NCI-H2107 (cell line): ENCODE measurements around the gene SLC5A10.
"Not testable (repeated sequence)": the region's sequence is repeated elsewhere in the genome, so short reads cannot be mapped to it uniquely, and the experiment has no call there.

Source experiments
- DNase-seq: peaks from one replicate; lab custom pipeline; 2025; lab: John Stamatoyannopoulos, UW

The SLC5A10 gene

DNA sequence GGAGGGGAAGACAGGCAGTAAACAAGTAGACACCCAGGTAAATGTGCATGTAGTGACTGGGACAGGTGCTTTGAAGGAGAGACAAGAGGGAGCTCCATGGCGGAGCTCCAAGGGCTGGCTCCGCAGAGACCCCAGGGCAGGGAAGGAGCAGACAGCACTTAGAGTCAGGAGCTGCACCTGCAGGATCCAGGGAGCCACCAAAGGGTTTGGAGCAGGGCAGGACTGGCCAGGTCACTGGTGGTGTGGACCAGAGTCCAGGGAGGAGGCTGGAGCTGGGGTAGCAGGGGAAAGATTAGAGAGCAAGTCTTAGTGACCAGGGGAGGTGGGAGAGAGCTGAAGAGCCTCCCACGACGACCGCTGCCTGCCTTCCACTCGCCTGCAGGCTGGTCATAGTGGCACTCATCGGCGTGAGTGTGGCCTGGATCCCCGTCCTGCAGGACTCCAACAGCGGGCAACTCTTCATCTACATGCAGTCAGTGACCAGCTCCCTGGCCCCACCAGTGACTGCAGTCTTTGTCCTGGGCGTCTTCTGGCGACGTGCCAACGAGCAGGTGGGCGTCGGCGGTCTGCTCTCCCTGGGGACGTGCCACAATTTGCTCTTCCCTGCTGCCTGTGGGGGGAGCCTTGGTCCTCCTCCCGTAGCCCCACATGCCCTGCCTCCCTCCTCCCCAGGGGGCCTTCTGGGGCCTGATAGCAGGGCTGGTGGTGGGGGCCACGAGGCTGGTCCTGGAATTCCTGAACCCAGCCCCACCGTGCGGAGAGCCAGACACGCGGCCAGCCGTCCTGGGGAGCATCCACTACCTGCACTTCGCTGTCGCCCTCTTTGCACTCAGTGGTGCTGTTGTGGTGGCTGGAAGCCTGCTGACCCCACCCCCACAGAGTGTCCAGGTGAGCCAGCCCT, 67.3 kb downstream of the SLC5A10 start:
- DNase-seq: no peak

DNA sequence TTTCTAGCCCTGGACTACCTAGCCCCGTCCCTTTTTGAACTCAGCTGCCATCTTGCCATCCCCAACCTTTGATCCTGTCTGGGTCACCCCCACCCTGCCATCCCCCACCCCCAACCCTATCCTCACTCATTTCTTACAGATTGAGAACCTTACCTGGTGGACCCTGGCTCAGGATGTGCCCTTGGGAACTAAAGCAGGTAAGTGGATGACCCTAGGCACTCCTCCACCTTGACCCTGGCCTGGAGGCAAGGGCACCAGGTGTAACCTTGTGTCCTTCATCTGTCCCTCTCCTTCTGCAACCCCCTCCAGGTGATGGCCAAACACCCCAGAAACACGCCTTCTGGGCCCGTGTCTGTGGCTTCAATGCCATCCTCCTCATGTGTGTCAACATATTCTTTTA, 68.1 kb downstream of the SLC5A10 start:
- DNase-seq: no peak

DNA sequence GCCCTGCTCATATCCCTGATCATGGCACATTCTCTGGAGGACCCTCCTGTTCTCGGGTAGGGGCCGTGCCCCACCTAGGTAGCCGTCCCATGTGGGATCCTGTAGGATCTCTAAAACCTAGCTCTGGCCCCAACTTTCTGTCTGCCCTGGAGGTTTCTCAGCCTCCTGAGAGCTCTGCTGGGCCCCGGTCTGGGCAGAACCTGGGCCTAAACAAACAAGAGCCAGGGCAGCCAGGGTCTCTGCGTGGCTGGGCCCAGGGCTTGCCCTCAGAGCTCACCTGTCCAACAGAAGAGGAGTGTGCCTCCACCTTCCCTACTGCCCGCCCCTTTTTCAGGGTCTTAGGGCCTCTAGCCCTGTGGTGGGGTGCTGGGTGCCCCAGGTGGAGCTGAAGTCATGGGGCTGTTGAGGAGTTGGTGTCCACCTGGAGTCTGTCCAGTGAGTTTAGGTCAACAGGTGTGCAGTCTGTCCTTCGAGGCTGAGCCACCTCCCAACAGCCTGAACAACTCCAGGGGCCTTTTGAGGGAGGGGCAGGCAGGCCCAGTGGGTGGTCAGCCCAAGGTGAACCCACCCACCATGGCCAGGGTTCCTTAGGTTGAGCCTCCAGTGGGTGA, 69.2 kb downstream of the SLC5A10 start:
- DNase-seq: not testable (repeated sequence)

DNA sequence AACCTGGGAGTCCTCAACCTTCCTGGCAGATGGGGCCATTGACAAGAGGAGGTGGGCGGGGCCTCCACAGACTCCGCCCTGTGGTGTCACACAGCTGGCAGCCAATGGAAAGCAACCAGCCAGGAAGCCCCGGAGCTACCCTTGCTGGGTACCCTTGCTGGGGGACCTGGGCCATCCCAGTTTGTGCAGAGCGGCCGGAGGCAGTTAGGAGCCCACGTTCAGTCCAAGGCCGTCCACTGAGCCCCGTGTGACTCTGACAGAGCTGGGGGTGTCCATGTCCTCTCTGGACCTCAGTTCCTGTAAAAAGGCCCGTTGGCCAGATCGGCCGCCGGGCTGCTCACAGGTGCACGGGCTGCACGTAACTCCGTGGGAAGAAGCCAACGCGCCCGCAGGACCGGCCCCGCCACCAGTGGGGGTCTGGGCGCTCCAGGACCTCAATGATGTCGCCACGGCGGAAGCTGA, 69.7 kb downstream of the SLC5A10 start:
- no peak for DNase-seq

DNA sequence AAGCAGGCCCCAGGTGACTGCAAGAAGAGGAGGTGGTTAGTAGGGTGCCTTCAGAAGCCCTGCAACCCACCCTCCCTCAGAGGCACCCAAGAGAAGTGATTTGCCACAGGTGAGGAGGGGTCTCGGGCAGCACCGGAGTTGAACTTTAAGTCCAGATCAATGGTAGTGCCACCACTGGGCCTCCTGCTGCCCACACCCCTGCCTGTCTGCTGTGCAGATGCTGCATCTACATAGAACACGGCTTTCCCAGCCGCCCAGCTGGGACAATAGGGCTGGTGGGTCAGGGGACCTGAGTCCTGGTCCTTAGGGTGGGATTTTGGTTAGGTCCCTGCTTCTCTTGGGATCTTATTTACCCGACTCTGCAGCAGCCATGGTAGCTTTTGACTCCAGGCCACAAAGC, 70.2 kb downstream of the SLC5A10 start:
- DNase-seq: no peak

DNA sequence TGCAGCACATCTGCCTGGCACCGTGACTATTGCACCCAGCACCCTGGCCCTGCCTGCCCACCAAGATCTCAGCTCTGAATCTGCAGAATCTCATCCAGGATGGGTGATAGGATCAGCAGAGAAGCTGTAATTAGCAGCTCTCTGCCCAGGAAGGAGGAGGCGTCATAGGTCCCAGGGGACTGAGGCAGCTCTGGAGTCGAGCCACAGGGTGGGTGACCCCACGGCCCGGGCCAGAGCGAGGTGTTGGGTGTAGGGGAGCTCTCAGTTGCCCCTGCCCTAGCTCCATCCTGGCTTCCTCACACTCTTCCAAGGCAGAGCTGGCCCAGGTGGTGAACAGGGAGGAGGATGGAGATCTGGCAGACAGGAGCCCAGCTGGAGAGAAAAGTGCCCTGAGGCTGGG, 70.8 kb downstream of the SLC5A10 start:
- DNase-seq: no peak

DNA sequence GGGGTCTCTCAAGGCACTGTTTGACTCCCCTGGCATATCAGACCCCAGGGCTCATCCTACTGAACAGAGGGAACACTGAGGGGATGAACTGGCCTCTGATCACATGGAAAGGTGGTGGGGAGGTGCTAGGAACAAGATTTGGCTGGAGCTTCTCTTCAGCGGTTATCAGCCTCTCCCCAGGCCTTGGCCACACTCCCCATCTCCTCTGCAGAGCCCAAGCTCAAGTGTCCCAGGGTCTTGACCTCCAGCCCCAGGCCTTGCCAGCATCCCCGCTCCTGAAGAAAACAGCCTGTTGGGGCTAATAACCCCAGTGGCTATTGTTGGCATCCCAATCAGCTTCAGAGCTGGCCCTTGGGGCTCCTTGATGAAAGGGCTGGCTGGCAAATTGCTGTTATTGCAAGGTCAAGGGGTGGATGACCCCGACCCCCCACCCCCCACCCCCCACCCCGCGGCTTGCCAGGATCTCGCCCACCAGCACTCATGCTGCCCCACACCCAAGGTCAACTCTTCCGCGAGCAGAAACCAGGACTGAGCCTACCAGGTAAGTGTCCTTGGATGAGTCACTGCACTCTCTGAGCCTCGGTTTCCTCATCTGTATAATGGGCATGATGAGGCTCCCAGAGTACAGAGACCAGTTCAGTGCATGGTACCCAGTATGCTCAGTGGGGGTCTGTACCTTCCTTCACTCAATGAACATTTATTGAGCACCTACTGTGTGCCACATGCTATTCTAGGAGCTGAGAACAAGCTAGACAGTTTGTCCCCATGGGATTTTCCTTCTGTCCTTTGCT, 71.4 kb downstream of the SLC5A10 start:
- no peak for DNase-seq

DNA sequence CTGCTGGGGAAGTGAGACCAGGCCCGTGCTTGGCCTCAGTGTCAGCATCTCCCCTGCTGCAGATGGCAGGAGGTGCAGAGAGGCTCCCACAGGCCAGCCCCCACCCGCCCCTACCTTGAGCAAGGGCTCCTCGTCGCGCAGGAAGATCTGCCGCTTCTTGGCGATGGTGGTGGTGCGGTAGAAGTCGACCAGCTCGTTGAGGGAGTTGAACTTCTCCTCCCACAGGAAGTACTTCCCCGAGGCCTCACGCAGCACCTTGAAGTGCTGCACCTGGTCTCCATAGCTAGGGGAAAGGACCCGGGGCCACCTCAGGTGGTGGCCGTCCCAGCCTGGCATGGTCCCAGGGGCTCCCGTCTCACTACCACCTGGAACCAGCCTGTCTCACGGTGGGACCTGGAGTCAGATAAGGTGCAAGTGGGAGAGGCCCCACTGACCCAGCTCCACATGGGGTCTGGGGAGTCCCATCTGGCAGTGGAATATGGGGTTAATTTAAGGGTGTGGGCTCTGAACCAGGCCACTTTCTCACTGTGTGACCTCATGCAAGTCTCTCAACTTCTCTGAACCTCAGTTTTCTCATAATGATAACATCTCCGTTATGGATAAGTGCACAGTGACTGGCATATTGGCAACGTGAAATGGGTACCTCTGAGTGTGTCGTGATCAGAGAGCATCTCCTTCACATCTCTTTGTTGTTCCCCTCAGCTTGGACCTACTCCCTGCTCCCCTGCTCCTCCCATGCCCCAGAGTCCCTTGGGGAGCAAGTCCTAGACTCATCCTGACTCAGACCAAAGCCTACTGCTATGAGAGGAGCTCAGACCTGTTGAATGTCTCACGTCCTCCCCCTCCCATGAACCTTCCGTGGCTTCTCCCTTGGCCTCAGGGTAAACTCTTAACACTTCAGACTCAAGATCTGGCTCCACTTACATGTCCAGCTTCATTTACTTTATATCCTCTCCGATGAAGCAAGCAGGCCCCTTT, 72.4 kb downstream of the SLC5A10 start:
- DNase-seq: no peak

DNA sequence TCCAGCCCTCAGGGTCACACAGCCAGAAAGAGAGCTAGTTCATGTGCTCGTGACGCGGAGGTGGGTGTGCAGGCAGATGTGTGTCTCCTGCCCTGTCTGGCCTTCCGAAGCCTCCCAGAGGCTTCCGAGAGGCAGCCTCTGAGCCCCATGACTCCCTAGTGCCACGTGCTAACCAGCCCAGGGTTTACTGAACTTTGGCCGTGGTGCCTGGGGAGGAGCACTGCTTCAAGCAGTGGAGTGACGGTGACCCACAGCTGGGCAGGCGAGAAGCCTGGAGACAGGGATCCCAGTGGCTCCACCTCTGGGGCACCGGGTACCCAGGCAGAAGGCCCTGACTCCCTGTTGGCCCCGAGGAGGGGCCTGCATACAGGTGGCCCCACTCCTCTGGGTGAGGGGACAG, 76.7 kb downstream of the SLC5A10 start:
- DNase-seq: not testable (repeated sequence)

DNA sequence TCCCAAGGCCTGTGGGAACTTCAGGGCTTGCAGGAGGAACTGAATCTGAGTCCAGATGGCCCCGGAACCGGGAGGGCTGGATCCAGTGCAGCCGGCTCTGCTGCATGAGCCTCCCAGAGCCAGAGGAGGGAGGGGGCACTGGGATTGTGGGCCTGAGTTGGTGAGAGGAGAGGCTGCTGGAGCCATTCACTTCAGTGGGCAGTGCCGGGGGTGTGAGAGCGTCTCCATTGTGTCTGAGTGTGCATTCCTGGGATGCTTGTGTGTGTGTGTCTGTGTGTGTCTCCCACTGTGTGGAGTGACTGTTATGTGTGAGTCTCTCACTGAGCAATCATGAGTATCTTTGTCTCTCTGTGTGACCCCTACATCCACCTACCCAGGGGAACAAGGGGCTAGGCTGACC, 77.8 kb downstream of the SLC5A10 start:
- not testable (repeated sequence) for DNase-seq

DNA sequence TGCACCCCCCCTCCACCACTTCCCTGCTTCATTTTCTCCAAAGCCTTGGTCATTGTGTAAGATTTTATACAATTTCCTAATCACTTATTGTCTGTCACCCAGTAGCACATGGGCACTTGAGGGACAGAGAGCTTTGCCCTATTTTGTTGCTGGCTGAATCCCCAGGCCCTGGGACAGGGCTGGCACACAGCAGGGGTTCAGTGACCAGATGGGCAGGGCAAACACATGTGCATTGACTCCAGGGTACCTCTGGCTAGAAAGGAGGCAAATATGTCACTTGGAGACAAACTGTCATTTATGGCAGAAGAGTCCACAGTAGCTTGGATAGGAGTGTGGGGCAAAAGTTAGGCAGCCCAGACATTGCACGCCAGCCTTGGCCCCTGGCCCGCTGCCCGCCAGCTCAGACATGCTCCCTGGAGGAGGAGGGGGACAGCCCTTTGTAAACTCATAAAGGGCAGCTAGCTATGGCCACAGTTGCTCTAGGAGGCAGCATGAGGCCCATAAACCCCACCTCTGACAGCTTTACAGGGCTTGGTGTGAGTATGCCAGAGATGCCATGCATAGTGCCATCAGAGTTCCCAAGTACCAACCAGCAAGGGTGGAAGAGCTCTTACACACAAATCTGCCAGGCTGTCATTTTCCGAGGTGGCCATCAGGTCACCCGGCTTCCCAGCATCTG, 78.9 kb downstream of the SLC5A10 start:
- DNase-seq: not testable (repeated sequence)

DNA sequence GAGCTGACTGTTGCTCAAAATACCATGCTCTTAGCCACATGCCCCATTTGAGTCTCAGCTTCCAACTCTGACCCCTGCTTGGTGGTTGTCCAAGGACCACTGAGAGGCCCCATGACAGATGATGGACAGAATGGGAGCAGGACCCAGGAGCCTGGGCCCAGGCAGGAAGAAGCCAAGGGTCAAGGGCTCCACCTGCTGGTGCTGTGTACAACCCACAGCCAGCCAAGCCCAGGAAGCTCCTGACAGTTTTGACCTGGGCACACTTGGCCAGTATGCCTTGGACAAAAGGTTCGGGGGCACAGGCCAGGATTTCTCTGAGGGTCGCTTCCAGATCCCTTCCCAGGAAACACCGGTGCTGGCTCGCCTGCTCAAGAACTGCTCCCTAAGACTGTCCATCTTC, 79.8 kb downstream of the SLC5A10 start:
- DNase-seq: not testable (repeated sequence)

DNA sequence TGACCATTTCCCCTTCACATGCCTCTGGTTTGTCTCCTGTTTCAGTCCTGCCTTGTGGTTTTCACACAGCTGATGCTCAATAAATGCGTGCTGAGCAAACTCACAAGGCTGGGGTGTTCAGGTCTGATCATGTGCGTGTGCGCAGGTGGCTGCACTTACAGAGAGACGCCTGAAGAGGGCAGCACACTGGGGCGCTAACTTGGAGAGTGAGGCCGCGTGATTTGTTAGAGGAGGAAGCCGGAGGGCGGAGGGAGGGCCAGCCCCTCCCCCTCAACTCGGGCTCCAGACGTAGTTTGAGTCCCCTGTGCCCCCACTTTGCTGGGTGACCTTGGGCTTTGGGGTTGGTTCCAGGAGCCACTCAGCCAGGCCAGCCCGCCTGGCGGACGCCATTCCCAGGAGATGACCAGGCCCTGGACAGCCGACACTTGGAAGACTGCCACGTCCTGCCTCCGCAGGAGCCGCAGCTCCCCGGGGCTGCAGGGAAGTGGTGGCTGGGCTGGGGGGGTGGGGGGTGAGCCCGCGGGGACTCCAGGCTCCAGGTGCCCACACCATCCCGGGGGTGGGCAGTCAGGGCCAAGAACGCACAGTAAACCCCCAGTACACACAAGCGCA, 80.5 kb downstream of the SLC5A10 start:
- DNase-seq: not testable (repeated sequence)

DNA sequence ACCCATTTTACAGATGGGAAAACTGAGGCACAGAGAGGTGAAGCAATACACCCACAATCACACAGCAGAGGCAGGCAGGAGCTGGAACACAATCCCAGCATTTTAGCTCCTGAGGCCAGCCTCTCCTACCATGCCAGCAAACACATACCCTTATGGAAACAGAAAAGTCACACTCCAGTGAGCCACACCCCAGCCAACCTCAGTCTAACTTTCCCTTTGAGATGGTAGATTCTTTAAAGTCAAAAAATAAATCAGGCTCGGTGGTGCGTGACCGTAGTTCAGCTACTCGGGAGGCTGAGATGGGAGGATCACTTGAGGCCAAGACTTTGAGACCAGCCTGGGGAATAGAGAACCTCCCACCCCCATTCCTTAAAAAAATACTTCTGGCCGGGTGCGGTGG, 84.2 kb downstream of the SLC5A10 start:
- DNase-seq: not testable (repeated sequence)

DNA sequence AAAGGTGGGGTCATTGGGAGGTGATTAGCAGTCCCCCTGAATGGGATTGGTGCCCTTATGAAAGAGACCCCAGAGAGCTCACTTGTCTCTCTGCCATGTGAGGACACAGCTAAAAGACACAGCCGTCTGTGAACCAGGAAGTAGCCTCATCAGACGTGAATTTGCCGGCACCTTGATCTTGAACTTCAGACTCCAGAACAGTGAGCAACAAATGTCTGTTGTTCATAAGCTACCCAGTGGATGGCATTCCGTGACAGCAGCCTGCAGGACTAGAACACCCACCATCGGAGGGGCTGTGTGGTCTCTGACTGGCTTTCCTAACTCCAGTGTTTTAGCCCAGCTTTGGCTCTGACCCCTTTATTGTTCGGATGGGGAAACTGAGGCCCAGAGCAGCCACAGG, 85.6 kb downstream of the SLC5A10 start:
- DNase-seq: not testable (repeated sequence)

DNA sequence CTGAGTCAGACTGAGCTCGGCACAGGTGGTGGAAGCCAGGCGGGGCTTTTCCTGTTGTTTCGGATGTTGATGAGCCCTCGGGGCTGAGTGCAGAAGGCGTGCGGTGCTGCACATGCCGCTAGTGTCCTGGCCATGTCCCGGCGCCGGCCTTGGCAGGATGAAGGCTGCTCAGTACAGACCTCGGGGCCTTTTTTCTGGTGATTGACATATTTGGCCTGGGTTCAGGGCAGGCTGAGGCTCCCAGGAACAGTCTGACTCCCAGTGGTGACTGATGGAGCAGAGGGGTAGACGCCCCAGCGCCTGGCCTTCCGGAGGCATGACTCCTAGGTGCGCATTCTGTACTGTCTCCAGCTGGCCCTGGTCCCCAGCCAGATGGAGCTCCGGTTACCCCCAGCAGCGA, 86.0 kb downstream of the SLC5A10 start:
- DNase-seq: not testable (repeated sequence)

DNA sequence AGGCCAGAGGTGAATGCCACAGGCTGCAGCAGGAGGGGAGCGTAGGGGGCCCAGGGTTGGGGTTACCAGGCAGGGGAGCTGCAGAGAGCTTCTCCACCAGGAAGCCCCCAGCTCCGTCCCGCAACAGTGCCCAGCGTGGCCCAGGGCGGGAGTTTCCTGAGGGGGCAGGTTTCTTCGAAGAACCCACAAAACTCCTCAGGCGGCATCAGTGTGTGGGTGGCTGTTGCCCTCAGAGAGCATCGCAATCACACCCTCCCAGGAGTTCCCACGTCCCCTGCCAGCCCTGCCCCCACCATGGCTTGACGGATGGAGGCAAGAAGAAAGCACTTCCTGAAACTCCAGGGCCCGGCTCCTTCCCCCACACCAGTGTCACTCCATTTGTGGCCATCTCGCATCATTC, 86.8 kb downstream of the SLC5A10 start:
- not testable (repeated sequence) for DNase-seq

DNA sequence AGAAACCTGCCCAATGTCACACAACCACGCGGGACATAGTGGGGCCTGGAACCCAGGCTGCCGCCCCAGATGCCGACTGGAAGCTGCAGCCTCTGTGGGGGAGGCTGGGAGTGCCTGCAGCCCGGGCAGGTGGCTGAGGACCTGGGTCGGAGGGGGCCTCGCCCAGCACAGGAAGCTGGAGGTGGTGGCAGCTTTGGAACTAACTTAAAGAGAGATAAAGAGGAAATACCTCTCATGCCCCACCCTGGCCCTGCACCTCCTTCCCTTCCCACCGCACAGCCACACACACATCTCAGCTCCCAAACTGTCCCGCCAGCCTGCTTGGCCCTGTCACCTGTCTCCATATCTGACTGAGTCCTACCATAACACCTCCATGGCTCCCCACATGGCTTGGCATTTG, 88.4 kb downstream of the SLC5A10 start:
- not testable (repeated sequence) for DNase-seq

DNA sequence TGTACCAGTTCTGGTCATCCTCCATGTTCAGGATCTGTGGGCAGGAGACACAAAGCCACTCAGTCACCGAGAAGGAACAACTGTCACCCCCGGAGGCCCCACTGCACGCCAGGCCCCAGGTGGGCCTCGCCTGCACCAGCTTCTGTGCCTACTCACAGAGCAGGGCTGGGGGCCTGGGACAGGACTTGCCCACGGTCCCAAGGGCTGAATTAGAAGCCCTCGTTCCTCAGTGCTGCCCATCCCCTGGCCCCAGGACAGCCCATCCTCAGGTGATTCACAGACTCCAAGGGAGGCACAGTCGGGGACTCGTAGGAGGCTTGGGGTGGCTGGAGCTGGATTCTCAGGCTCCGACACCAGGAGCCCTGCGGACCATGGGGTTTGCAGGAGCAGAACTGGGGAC, 89.9 kb downstream of the SLC5A10 start:
- not testable (repeated sequence) for DNase-seq

DNA sequence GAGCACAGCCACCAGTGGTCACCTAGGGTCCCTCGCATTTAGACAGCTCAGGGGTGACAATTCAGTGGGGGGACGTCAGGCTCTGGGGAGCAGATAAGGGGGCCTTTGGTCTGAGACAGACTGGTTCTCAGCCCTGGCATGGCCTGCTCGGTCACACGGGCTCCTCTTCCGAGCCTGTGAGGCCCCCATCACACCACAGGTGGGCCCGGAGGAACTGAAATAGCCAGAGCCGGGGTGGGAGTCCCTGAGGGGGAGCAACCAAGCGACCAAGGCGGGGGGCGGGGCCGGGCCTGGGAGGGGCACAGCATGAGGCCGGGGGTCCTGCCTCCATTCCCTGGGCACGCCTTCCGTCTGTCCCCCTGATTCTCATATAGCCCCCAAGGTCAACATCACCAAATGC, 90.4 kb downstream of the SLC5A10 start:
- DNase-seq: not testable (repeated sequence)
